HG02943 (cell line): ENCODE measurements around the gene ENGASE.
A peak's percentile ranks its signal among the peaks of the same experiment; 100 is the strongest.

Experiments used
- ATAC-seq: cut with Tn5 transposase; IDR thresholded peaks from one replicate; pipeline ENCODE4 v1.9.1; 2021; ENCODE audit warnings: mild to moderate bottlenecking, low read depth, moderate library complexity; ENCODE audit not compliant: unreplicated experiment

Gene ENGASE

DNA sequence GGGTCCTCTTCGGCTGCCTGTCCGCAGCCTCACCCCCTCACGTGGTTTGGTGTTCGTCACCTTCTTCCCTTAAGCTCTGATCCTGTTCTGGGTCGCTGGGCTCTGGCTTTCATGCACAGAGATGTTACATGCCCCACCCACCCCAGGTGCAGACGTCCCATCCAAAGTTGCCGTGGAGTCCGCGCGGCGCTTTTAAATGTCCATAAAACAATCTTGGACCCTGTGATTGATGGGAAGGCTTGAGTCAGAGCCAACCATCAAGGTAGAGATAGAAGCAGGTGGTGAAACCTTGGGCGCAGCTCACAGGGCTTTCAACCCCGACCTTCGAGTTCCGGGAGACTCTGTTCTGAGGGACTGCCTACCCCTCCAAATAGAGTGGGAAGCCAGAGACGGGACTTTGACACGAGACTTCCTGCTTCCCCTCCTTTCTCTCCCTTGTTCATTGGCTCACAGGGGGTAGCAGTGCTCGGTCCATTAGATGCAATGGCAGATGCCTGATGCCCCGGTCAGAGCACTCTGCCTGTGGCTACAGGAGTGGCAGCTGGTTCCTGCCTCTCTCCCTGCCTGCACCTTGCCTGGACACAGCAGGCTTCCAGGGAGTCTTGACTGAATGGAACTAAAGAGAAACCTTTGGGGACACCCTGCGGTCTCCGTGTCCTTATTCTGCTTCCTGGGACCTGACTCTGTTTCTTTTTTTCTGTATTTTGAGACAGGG lies 4.0 kb downstream of the ENGASE start:
- no peak for ATAC-seq

DNA sequence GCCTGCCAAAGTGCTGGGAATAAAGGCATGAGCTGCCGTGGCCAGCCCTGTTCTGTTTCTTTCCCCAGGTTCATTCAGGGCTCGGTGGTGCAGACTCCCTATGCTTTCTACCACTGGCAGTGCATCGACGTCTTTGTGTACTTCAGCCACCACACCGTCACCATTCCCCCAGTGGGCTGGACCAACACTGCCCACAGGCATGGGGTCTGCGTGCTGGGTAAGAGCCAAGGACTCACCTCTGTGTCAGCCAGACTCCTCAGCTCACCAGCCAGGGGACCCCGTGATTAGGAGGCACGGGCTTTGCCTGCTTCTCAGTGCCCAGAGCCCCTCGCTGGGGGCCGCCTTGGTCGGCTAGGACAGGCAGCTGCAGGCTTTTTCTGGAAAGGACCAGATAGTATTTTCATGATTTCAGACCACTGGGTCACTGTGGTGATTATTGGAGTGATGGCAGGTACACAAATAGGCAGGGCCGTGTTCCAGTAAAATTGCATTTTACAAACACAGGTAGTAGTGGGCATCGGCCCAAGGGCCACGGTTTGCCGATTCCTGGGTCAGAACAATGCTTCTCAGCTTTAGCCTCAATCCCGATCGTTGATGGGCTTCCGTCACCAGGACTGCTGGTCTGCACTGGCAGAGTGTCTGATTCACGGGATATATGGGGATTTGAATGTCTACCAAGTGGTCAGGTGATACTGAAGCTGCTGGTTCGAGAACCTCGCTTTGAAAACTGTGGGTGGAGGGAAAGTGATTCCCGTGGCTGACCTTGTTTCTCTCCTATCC lies 5.0 kb downstream of the ENGASE start:
- no peak for ATAC-seq

DNA sequence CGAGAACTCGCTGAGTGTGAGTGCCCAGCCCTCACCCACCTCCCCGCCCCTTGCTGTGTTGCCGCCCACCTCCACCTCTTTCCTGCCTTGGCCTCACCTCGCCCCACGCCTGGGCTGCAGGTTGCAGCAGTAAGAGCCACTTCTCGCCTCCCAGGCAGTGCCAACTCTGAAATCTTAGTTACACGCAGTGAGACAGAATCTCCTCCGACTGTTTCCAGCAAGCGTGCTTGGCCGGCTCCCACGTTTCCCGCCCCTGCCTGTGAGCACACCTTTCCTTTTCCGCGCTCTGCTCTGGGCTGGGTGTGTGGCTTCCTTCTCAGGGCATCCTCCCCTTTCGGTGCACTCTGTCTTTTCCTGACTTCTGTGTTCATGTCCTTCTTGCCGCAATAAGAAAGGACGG lies 5.7 kb downstream of the ENGASE start:
- ATAC-seq, result no peak

GRCh38 chr17:79080761-79081290 lies 6.2 kb downstream of the ENGASE start:
- no peak for ATAC-seq

DNA sequence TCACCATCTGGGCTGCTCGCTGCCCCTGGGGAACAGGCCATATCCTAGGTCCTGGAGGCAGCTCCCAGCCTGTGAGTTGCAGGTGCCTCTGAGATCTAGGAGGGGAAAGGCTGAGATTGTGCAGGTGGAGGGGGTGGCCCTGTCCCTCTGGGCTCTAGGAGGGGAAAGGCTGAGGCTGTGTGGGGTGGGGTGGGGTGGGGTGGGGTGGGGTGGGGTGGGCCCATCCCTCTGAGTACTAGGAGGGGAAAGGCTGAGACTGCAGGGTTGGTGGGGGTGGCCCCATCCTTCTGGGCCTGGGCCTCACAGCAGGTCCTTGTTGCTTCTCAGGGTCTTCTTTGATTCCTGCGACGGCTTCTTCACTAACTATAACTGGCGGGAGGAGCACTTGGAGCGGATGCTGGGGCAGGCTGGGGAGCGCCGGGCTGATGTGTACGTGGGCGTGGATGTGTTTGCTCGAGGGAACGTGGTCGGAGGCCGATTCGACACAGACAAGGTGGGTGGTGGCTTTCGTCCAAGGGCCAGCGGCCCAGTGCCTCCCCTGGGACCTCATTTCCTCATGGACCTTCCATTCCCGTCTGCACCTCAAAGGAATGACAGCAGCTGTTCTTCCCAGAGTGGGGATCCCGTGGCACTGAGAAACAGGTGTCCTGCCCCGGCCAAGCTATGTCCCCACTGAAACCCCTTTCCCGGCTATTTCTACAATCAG lies 7.1 kb downstream of the ENGASE start:
- no peak for ATAC-seq

- ATAC-seq, result no peak
These were observed 7.9 kb downstream of the ENGASE start for GRCh38 chr17:79082311-79083190.

- no peak for ATAC-seq
These were observed 8.8 kb downstream of the ENGASE start for GRCh38 chr17:79083191-79083971.

DNA sequence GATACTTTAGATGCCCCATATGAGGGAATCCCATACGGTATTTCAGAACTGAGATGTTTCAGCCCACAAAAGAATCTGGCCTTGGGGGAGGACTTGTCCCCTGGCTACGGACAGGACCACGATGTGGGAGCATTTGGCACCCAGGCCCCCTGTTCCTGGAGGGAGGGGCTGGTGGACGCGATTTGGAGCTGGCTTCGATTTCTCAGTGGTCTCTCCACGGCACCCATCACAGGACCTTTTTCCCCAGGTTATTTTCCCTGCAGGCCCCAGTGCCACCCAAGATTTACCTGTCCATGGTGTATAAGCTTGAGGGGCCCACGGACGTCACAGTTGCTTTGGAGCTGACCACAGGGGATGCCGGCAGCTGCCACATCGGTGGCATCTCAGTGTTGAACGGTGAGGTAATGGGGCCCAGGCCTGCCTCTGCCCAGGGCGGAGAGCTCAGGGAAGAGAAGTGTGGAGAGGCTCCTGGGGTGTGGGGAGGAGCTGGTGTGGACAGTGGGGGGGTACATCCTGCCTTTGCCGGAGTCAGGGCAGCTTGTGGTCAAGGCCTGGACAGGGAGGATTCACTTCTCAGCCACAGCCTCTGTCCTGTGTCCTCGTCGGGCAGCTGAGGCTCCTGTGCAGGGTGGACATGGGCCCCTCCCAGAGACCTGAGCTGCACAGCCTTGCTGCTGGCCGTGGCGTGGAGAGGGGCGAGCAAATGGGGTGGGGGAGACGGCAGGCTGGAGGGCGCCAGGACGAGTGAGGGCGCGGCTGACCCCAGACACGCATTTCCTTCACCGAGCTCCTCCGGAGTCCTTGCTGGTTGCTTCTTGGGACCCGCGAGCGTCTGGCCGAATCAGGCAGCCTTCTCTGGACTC lies 9.9 kb downstream of the ENGASE start:
- no peak for ATAC-seq

- no peak for ATAC-seq
These were observed 10.7 kb downstream of the ENGASE start for GRCh38 chr17:79085154-79085920.

DNA sequence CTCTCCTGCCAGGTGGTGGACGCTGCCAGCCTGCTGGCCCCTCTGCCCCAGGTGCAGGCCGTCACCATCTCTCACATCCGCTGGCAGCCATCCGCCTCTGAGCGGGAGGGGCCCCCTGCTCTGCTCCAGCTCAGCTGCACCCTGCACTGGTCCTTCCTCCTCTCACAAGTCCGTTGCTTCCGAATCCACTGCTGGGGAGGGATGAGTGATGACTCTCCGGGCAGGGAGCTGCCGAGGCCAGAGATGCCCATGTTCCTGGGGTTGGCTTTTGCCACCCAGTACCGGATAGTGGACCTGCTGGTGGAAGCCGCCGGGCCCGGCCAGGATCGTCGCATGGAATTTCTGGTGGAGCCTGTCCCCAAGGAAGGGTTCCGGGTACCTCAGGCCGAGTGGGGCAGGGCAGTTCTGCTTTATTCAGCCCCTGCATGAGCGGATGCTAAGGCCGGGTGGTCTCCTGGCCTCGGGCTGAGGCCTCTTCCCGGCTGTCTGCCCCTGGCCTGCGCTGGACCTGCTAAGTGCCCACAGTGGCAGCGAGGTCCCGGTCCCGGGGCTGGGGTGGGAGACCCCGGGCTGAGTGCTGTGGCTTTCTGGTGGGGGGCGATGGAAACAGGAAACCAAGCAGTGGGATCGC lies 11.4 kb downstream of the ENGASE start:
- no peak for ATAC-seq

DNA sequence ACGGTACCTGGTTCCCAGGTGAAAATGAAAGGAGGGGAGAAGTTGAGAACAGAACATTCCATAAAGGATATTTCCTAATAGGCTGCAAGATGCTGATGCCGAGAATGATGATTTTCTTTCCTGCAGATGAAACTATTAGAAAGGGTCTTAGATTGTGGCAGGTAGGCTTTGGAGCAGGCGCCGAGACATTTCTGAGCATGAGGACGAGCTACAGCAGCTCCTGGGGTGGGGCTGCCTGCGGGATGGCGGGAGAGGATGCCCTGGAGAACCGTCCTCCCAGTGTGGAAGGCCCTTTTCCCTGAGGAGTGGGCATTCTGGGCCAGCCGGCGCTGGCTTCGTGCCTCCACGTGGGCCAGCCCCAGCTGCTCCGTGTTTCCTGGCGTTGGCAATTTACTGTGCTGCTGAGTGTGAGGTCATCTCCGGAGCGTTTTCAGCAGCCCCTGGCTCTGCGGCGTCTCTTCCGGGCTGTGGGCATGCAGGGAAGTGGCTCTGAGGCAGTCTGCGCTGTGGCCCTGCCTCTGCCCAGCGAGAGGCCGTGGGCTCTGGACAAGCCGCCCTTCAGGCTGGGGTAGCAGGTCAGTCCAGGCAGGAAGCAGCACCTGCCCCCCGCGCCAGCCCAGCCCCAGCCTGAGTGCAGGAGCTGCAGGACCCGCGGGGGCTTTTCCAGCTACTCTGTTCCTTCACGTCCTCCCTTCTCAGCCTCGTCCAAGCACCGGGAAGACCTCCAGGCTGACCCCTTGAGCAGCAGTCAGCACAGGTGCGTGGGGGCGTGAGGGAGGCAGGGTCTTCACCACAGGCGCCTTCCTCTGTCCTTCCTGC lies 12.2 kb downstream of the ENGASE start:
- no peak for ATAC-seq

DNA sequence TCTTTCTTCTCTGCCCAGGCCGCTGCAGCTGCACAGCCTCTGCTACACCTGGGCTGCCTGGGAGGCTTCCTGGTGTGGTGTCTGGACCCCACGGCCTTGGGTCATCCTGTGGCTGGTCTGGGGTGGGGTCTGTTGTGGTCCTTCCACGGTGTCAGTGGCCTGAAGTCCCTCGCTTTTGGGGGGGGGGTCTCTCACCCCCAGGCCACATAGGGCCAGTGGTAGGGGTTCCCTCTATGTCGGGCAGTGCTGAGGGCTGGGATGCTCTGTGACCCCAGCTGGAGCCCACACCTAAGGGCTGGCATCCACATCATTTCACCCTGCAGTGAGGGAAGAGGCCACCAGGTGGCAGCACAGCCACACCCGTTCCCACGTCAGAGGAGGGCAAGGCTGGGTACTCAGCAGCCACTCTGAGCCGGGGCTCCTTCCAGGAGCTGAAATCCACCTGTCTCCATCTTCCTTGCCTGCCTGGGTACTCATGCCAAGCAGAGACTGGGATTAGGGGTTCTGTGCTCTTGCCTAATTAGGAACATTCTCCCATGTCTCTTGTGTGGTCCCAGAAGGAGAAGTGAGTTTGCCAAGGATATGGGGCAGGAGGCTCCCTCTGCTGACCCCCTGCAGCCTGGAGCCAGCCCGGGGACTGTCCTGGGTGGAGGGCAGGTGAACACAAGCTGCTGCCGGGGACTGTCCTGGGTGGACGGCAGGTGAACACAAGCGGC lies 13.0 kb downstream of the ENGASE start:
- peak; percentile 69 for ATAC-seq

GRCh38 chr17:79088247-79088996 lies 13.8 kb downstream of the ENGASE start:
- no peak for ATAC-seq

GRCh38 chr17:79088997-79089328 lies 14.3 kb downstream of the ENGASE start:
- ATAC-seq, result no peak

GRCh38 chr17:79089720-79090442 lies 15.3 kb downstream of the ENGASE start:
- no peak for ATAC-seq
